Psoas muscle (tissue), 8 donors: ENCODE results near the gene TSPOAP1. TPM values are rescaled to one million over a fixed set of nuclear protein-coding genes. Genes with fewer than 3 reads are reported as not detected.

Experiments
- ATAC-seq, 4 donors: fragments of 200-7000 bp; cut with Tn5 transposase; one replicate each; pipeline ENCODE4 v1.9.1; 2020; ENCODE audit warnings: moderate library complexity in 3 of 4, mild to moderate bottlenecking in 2 of 4
- DNase-seq, 2 donors: peaks; one replicate each; pipeline ENCODE4 v3.0.0-alpha.2; 2020
- H3K27ac ChIP-seq: fragments of 200-600 bp; one replicate; pipeline ENCODE4 v1.8.0; 2022
- H3K27me3 ChIP-seq, 3 donors: fragments of 200-600 bp in 1 of 3; one replicate each; pipeline versions ENCODE4 v1.6.1 to v1.8.0; 2013 to 2022; ENCODE audit warnings: low read length in 2 of 3, mild to moderate bottlenecking in 2 of 3, moderate library complexity in 1 of 3; ENCODE audit not compliant: insufficient read depth in 3 of 3
- H3K36me3 ChIP-seq, 2 donors: fragments of 200-600 bp in 1 of 2; one replicate each; pipeline versions ENCODE4 v1.6.1 to v1.8.0; 2013 to 2022; ENCODE audit warnings: low read depth in 1 of 2, mild to moderate bottlenecking in 1 of 2, moderate library complexity in 1 of 2; ENCODE audit not compliant: insufficient read depth in 1 of 2
- H3K4me1 ChIP-seq: fragments of 200-600 bp; one replicate; pipeline ENCODE4 v1.8.0; 2022
- H3K4me3 ChIP-seq: fragments of 200-600 bp; one replicate; pipeline ENCODE4 v1.8.0; 2022; ENCODE audit warnings: mild to moderate bottlenecking
- H3K9me3 ChIP-seq: fragments of 200-600 bp; one replicate; pipeline ENCODE4 v1.8.0; 2022
- CTCF ChIP-seq: fragments of 200-600 bp; IDR thresholded peaks from one replicate; pipeline ENCODE4 v1.8.0; 2022; ENCODE audit warnings: antibody characterized with exemption
- WGBS, 3 donors: extraction: QIAGEN DNeasy Blood & Tissue Kit; methylation state at CpG; one replicate each; pipeline versions ENCODE4 v1.1.6 to v1.1.7; 2013; 5-methylcytosine and 5-hydroxymethylcytosine counted together
- intact Hi-C, 2 donors: fragments of 100-400 bp; cut with DNase I; formaldehyde crosslinking; loops; one replicate each; pipeline versions ENCODE4 v1.11.0 to v1.14.2; 2022
- long read RNA-seq, 2 donors: library from polyadenylated mRNA; unstranded; transcript quantifications; one replicate each; pipeline ENCODE4 v2.0.0, GENCODE V29; 2021
- polyA plus RNA-seq, 3 donors: library from polyadenylated mRNA; stranded (reverse); fragments of 200-250 nt; gene quantifications; one replicate each; pipeline ENCODE4 v1.2.3, GENCODE V29; 2013
- total RNA-seq, 4 donors: library from RNA; stranded (reverse); fragmentation: NEBNext Ultra II Directional in 2 of 4; extraction: Animal tissue kit (Norgen Biotek cat#: 25700) in 2 of 4; gene quantifications; one replicate each; pipeline versions ENCODE4 v1.2.1 to v1.2.4, GENCODE V29; 2021 to 2023
- donor health status: healthy with polysubstance abuse.
- donor health status: DM: no; HTN: no; CAD: no; lungs with moderate emphysema.
- donor health status: Bipolar disorder and iron deficiency.
- donor health status: healthy.
- donor health status: DM: yes; HTN: yes; CAD: no.
- donor health status: DM: no; HTN: no; CAD: no.
- donor health status: DM: no; HTN: no; CAD: no.
- donor health status: DM: yes; HTN: yes; CAD: no.

The TSPOAP1 gene
- total RNA-seq (1 to 10 TPM; 2.3 to 6.6 (median 4.4) TPM), polyA plus RNA-seq (1 to 10 TPM in 2 of 3 donors, under 1 TPM in 1; 0.40 to 2.1 (median 1.2) TPM)
- long read RNA-seq, donor 1, partial matches to known transcripts = 6 of 9 reads
- long read RNA-seq, donor 1, other reads (novel, unspliced or antisense) = 3 of 9 reads
- long read RNA-seq, donor 2, partial matches to known transcripts = 2 of 5 reads
- long read RNA-seq, donor 2, other reads (novel, unspliced or antisense) = 3 of 5 reads

GRCh38 chr17:58328195-58329034, at the start of gene TSPOAP1:
TSPOAP1 (minus strand) TSS chr17:58328795; CDS start chr17:58327920, 875 bp downstream.
- Histone ChIP-seq H3K4me3 (no peak within 1 kb of the TSS), H3K36me3 (no peaks in the 10 kb centered on the region), H3K27ac (no peak within 1 kb of the TSS), H3K27me3 (peaks cover 0 to 23% (median 7%) of the 10 kb centered on the region in 3 donors), H3K4me1 (peaks cover 6% of the 10 kb centered on the region), H3K9me3 (no peaks in the 10 kb centered on the region)
- 25 to 30% (median 25%) methylated on average over 21 to 23 of the region's 23 CpGs for whole genome bisulfite sequencing, 3 donors
- intact Hi-C loops = no loop called here
- no peak for ATAC-seq
- TF ChIP-seq CTCF = no peak
- no peak for DNase-seq

- 80 to 85% (median 82%) methylated on average over 5 of the region's 5 CpGs for WGBS, 3 donors
- Histone ChIP-seq H3K4me1 (no peaks in the 10 kb centered on the region), H3K9me3 (no peaks in the 10 kb centered on the region), H3K27ac (no peak overlapping the region), H3K27me3 (no peaks in the 10 kb centered on the region), H3K36me3 (no peaks in the 10 kb centered on the region), H3K4me3 (no peak overlapping the region)
- intact Hi-C loops = no loop called here
- DNase-seq (no peak), ATAC-seq (no peak)
- no peak for TF ChIP-seq CTCF
Measured at GRCh38 chr17:58377661-58378060, 49.1 kb upstream of the TSPOAP1 start.

GRCh38 chr17:58377093-58377601, 48.6 kb upstream of the TSPOAP1 start:
- Histone ChIP-seq H3K27ac (no peak overlapping the region), H3K4me3 (no peak overlapping the region), H3K27me3 (no peaks in the 10 kb centered on the region), H3K4me1 (no peaks in the 10 kb centered on the region), H3K36me3 (no peaks in the 10 kb centered on the region), H3K9me3 (no peaks in the 10 kb centered on the region)
- intact Hi-C loops = no loop called here
- TF ChIP-seq CTCF = no peak
- DNase-seq (no peak), ATAC-seq (no peak)
- WGBS, 3 donors = 74 to 83% (median 80%) methylated on average over 3 of the region's 3 CpGs

- no peak overlapping the region for H3K4me3 ChIP-seq
- DNase-seq (no peak), ATAC-seq (no peak)
- WGBS, 3 donors = 53 to 58% (median 55%) methylated on average over 4 of the region's 4 CpGs
- no peak overlapping the region for H3K27ac ChIP-seq
- intact Hi-C loops = no loop called here
- no peak for TF ChIP-seq CTCF
- H3K4me1 ChIP-seq = no peaks in the 10 kb centered on the region
- H3K9me3 ChIP-seq = no peaks in the 10 kb centered on the region
- H3K36me3 ChIP-seq = no peaks in the 10 kb centered on the region
- H3K27me3 ChIP-seq = no peaks in the 10 kb centered on the region
Measured at GRCh38 chr17:58376472-58377000, 47.9 kb upstream of the TSPOAP1 start.
